ENCODE measurements around the gene PEPD.

The PEPD gene

GRCh38 chr19:33430674-33431277, 90.8 kb downstream of the PEPD start:
- no peaks in the 10 kb centered on the region for H3K36me3 ChIP-seq (ENCODE audit: insufficient read depth, low read length)
- no peak overlapping the region for H3K4me3 ChIP-seq (ENCODE audit: low read depth, low read length)
- H3K27me3 ChIP-seq (ENCODE audit: insufficient read depth, low read length) = no peaks in the 10 kb centered on the region
- H3K79me2 ChIP-seq (ENCODE audit: control insufficient read depth, insufficient read depth, low read length, unreplicated experiment) = no peaks in the 10 kb centered on the region
- H3K27ac ChIP-seq (ENCODE audit: low read depth, low read length) = no peak overlapping the region
- no peak overlapping the region for H2AFZ ChIP-seq (ENCODE audit: low read length, unreplicated experiment)
- peaks cover 7% of the 10 kb centered on the region for H3K4me1 ChIP-seq (ENCODE audit: control insufficient read depth, insufficient read depth, low read length, unreplicated experiment)

- H3K4me3 ChIP-seq (ENCODE audit: low read depth, low read length) = no peak overlapping the region
- no peaks in the 10 kb centered on the region for H3K79me2 ChIP-seq (ENCODE audit: control insufficient read depth, insufficient read depth, low read length, unreplicated experiment)
- H2AFZ ChIP-seq (ENCODE audit: low read length, unreplicated experiment) = no peak overlapping the region
- H3K36me3 ChIP-seq (ENCODE audit: insufficient read depth, low read length) = no peaks in the 10 kb centered on the region
- no peak overlapping the region for H3K27ac ChIP-seq (ENCODE audit: low read depth, low read length)
- H3K27me3 ChIP-seq (ENCODE audit: insufficient read depth, low read length) = no peaks in the 10 kb centered on the region
- peaks cover 3% of the 10 kb centered on the region for H3K4me1 ChIP-seq (ENCODE audit: control insufficient read depth, insufficient read depth, low read length, unreplicated experiment)
Measured at GRCh38 chr19:33429891-33430673, 91.5 kb downstream of the PEPD start.

GRCh38 chr19:33428627-33429125, 92.9 kb downstream of the PEPD start:
- Histone ChIP-seq H2AFZ (ENCODE audit: low read length, unreplicated experiment) (no peak overlapping the region), H3K79me2 (ENCODE audit: control insufficient read depth, insufficient read depth, low read length, unreplicated experiment) (no peaks in the 10 kb centered on the region), H3K27me3 (ENCODE audit: insufficient read depth, low read length) (no peaks in the 10 kb centered on the region), H3K4me3 (ENCODE audit: low read depth, low read length) (no peak overlapping the region), H3K36me3 (ENCODE audit: insufficient read depth, low read length) (no peaks in the 10 kb centered on the region), H3K27ac (ENCODE audit: low read depth, low read length) (no peak overlapping the region), H3K4me1 (ENCODE audit: control insufficient read depth, insufficient read depth, low read length, unreplicated experiment) (no peaks in the 10 kb centered on the region)

- Histone ChIP-seq H3K27ac (ENCODE audit: low read depth, low read length) (no peak overlapping the region), H3K4me3 (ENCODE audit: low read depth, low read length) (no peak overlapping the region), H3K4me1 (ENCODE audit: control insufficient read depth, insufficient read depth, low read length, unreplicated experiment) (no peaks in the 10 kb centered on the region), H3K27me3 (ENCODE audit: insufficient read depth, low read length) (no peaks in the 10 kb centered on the region), H2AFZ (ENCODE audit: low read length, unreplicated experiment) (no peak overlapping the region), H3K36me3 (ENCODE audit: insufficient read depth, low read length) (no peaks in the 10 kb centered on the region), H3K79me2 (ENCODE audit: control insufficient read depth, insufficient read depth, low read length, unreplicated experiment) (no peaks in the 10 kb centered on the region)
Measured at GRCh38 chr19:33427801-33428626, 93.6 kb downstream of the PEPD start.

- no peak overlapping the region for H2AFZ ChIP-seq (ENCODE audit: low read length, unreplicated experiment)
- H3K27me3 ChIP-seq (ENCODE audit: insufficient read depth, low read length) = no peaks in the 10 kb centered on the region
- H3K27ac ChIP-seq (ENCODE audit: low read depth, low read length) = no peak overlapping the region
- no peak overlapping the region for H3K4me3 ChIP-seq (ENCODE audit: low read depth, low read length)
- no peaks in the 10 kb centered on the region for H3K79me2 ChIP-seq (ENCODE audit: control insufficient read depth, insufficient read depth, low read length, unreplicated experiment)
- H3K36me3 ChIP-seq (ENCODE audit: insufficient read depth, low read length) = no peaks in the 10 kb centered on the region
- H3K4me1 ChIP-seq (ENCODE audit: control insufficient read depth, insufficient read depth, low read length, unreplicated experiment) = no peaks in the 10 kb centered on the region
Measured at GRCh38 chr19:33426621-33427361, 94.8 kb downstream of the PEPD start.

- Histone ChIP-seq H3K27ac (ENCODE audit: low read depth, low read length) (no peak overlapping the region), H3K79me2 (ENCODE audit: control insufficient read depth, insufficient read depth, low read length, unreplicated experiment) (no peaks in the 10 kb centered on the region), H3K4me3 (ENCODE audit: low read depth, low read length) (no peak overlapping the region), H3K27me3 (ENCODE audit: insufficient read depth, low read length) (no peaks in the 10 kb centered on the region), H2AFZ (ENCODE audit: low read length, unreplicated experiment) (no peak overlapping the region), H3K4me1 (ENCODE audit: control insufficient read depth, insufficient read depth, low read length, unreplicated experiment) (no peaks in the 10 kb centered on the region), H3K36me3 (ENCODE audit: insufficient read depth, low read length) (no peaks in the 10 kb centered on the region)
Measured at GRCh38 chr19:33424181-33424580, 97.4 kb downstream of the PEPD start.

GRCh38 chr19:33422369-33423180, 99.0 kb downstream of the PEPD start:
- no peaks in the 10 kb centered on the region for H3K4me1 ChIP-seq (ENCODE audit: control insufficient read depth, insufficient read depth, low read length, unreplicated experiment)
- no peak overlapping the region for H3K27ac ChIP-seq (ENCODE audit: low read depth, low read length)
- H3K4me3 ChIP-seq (ENCODE audit: low read depth, low read length) = no peak overlapping the region
- no peaks in the 10 kb centered on the region for H3K79me2 ChIP-seq (ENCODE audit: control insufficient read depth, insufficient read depth, low read length, unreplicated experiment)
- H3K36me3 ChIP-seq (ENCODE audit: insufficient read depth, low read length) = no peaks in the 10 kb centered on the region
- no peak overlapping the region for H2AFZ ChIP-seq (ENCODE audit: low read length, unreplicated experiment)
- H3K27me3 ChIP-seq (ENCODE audit: insufficient read depth, low read length) = no peaks in the 10 kb centered on the region

- no peak overlapping the region for H2AFZ ChIP-seq (ENCODE audit: low read length, unreplicated experiment)
- H3K4me1 ChIP-seq (ENCODE audit: control insufficient read depth, insufficient read depth, low read length, unreplicated experiment) = no peaks in the 10 kb centered on the region
- no peaks in the 10 kb centered on the region for H3K36me3 ChIP-seq (ENCODE audit: insufficient read depth, low read length)
- no peak overlapping the region for H3K27ac ChIP-seq (ENCODE audit: low read depth, low read length)
- no peaks in the 10 kb centered on the region for H3K79me2 ChIP-seq (ENCODE audit: control insufficient read depth, insufficient read depth, low read length, unreplicated experiment)
- no peaks in the 10 kb centered on the region for H3K27me3 ChIP-seq (ENCODE audit: insufficient read depth, low read length)
- H3K4me3 ChIP-seq (ENCODE audit: low read depth, low read length) = no peak overlapping the region
Measured at GRCh38 chr19:33421368-33421767, 100.2 kb downstream of the PEPD start.

- Histone ChIP-seq H3K27me3 (ENCODE audit: insufficient read depth, low read length) (no peaks in the 10 kb centered on the region), H3K36me3 (ENCODE audit: insufficient read depth, low read length) (no peaks in the 10 kb centered on the region), H3K27ac (ENCODE audit: low read depth, low read length) (no peak overlapping the region), H3K4me1 (ENCODE audit: control insufficient read depth, insufficient read depth, low read length, unreplicated experiment) (no peaks in the 10 kb centered on the region), H3K79me2 (ENCODE audit: control insufficient read depth, insufficient read depth, low read length, unreplicated experiment) (no peaks in the 10 kb centered on the region), H2AFZ (ENCODE audit: low read length, unreplicated experiment) (no peak overlapping the region), H3K4me3 (ENCODE audit: low read depth, low read length) (no peak overlapping the region)
Measured at GRCh38 chr19:33420821-33421220, 100.8 kb downstream of the PEPD start.

- no peaks in the 10 kb centered on the region for H3K4me1 ChIP-seq (ENCODE audit: control insufficient read depth, insufficient read depth, low read length, unreplicated experiment)
- H3K79me2 ChIP-seq (ENCODE audit: control insufficient read depth, insufficient read depth, low read length, unreplicated experiment) = no peaks in the 10 kb centered on the region
- no peaks in the 10 kb centered on the region for H3K36me3 ChIP-seq (ENCODE audit: insufficient read depth, low read length)
- no peak overlapping the region for H2AFZ ChIP-seq (ENCODE audit: low read length, unreplicated experiment)
- no peak overlapping the region for H3K27ac ChIP-seq (ENCODE audit: low read depth, low read length)
- H3K4me3 ChIP-seq (ENCODE audit: low read depth, low read length) = no peak overlapping the region
- no peaks in the 10 kb centered on the region for H3K27me3 ChIP-seq (ENCODE audit: insufficient read depth, low read length)
Measured at GRCh38 chr19:33419788-33420130, 101.8 kb downstream of the PEPD start.
